K562 (cell line): ENCODE measurements around the gene RAE1.

ENCODE experiments used
- RBFOX2 ChIP-seq: fragments of 200-400 bp; formaldehyde crosslinking; IDR thresholded peaks from 2 replicates; pipeline ENCODE4 v1.6.1; 2017; ENCODE audit warnings: low read depth, mild to moderate bottlenecking, low read length, moderate library complexity
- YBX1 ChIP-seq: fragments of 450-650 bp; IDR thresholded peaks from 2 replicates; pipeline ENCODE4 v1.7.1; 2016; ENCODE audit warnings: mild to moderate bottlenecking
- ZKSCAN1 ChIP-seq: fragments of 150-350 bp; IDR thresholded peaks from 2 replicates; pipeline ENCODE4 v1.6.1; 2016; ENCODE audit warnings: low read depth, low read length
- TF ChIP-seq, protein P1 (sequence below), 2 experiments: fragments of 450-650 bp in 1 of 2; sonication (generic) in 1 of 2; formaldehyde crosslinking in 1 of 2; IDR thresholded peaks; 2 replicates each; pipeline versions ENCODE4 v1.7.1 to v1.9.0; 2016 to 2022; ENCODE audit warnings: inconsistent platforms in 1 of 2, mild to moderate bottlenecking in 1 of 2, missing genetic modification reagents in 1 of 2

DNA sequence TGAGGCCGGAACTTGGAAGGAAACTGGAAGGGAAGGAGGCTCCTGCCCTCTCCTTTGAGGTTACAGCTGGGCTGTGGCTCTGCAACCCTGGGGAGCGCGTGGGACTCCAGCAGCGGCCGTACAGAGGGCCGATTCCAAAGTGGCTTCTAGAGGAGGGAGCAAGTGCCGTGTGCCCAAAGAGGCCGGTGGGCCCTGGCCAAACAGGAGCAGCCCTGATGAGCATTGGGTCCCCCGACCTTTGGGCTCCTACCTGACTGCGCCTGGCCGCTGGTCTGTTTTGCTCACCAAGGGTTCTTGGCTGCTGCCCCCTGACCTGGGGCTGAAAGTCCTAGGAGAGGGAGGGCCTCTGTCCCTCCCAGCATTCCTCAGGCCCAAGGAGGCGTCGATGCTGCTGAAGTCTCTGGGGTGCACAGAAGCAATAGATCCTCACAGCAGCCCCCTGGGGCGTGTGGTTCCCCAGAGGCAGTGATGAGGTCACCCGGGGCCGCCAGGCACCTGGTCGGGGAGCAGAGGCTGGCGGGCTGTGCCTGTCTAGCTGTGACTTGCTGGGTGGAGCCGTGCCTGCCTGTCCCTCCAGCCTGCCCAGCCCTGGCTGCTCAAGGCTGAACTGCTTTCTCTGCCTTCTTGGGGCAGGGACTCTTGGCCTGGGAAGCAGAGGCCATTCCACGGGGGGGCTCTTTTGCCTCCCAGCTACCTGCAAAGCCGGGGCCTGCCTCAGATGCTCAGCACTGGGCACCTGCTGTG lies 49.9 kb downstream of the RAE1 start:
- peak; percentile 44 for TF ChIP-seq RBFOX2
- TF ChIP-seq YBX1: no peak
- no peak for TF ChIP-seq ZKSCAN1
- TF ChIP-seq, protein P1, sequence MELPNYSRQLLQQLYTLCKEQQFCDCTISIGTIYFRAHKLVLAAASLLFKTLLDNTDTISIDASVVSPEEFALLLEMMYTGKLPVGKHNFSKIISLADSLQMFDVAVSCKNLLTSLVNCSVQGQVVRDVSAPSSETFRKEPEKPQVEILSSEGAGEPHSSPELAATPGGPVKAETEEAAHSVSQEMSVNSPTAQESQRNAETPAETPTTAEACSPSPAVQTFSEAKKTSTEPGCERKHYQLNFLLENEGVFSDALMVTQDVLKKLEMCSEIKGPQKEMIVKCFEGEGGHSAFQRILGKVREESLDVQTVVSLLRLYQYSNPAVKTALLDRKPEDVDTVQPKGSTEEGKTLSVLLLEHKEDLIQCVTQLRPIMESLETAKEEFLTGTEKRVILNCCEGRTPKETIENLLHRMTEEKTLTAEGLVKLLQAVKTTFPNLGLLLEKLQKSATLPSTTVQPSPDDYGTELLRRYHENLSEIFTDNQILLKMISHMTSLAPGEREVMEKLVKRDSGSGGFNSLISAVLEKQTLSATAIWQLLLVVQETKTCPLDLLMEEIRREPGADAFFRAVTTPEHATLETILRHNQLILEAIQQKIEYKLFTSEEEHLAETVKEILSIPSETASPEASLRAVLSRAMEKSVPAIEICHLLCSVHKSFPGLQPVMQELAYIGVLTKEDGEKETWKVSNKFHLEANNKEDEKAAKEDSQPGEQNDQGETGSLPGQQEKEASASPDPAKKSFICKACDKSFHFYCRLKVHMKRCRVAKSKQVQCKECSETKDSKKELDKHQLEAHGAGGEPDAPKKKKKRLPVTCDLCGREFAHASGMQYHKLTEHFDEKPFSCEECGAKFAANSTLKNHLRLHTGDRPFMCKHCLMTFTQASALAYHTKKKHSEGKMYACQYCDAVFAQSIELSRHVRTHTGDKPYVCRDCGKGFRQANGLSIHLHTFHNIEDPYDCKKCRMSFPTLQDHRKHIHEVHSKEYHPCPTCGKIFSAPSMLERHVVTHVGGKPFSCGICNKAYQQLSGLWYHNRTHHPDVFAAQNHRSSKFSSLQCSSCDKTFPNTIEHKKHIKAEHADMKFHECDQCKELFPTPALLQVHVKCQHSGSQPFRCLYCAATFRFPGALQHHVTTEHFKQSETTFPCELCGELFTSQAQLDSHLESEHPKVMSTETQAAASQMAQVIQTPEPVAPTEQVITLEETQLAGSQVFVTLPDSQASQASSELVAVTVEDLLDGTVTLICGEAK (IDR thresholded peaks at IDR 0.05): no peak
- TF ChIP-seq, protein P1 (CRISPR knock-in tag; IDR thresholded peaks at IDR 0.05): no peak
